GM21423 (cell line): ENCODE data around the gene PHF21B.
"Not testable (repeated sequence)": the region's sequence is repeated elsewhere in the genome, so short reads cannot be mapped to it uniquely, and the experiment has no call there.

Experiments
- ATAC-seq: cut with Tn5 transposase; IDR thresholded peaks from one replicate; pipeline ENCODE4 v1.9.1; 2021; ENCODE audit warnings: mild to moderate bottlenecking, moderate library complexity; ENCODE audit not compliant: unreplicated experiment

Gene PHF21B

GRCh38 chr22:44881624-44882023, 128.2 kb downstream of the PHF21B start:
- ATAC-seq: no peak

DNA sequence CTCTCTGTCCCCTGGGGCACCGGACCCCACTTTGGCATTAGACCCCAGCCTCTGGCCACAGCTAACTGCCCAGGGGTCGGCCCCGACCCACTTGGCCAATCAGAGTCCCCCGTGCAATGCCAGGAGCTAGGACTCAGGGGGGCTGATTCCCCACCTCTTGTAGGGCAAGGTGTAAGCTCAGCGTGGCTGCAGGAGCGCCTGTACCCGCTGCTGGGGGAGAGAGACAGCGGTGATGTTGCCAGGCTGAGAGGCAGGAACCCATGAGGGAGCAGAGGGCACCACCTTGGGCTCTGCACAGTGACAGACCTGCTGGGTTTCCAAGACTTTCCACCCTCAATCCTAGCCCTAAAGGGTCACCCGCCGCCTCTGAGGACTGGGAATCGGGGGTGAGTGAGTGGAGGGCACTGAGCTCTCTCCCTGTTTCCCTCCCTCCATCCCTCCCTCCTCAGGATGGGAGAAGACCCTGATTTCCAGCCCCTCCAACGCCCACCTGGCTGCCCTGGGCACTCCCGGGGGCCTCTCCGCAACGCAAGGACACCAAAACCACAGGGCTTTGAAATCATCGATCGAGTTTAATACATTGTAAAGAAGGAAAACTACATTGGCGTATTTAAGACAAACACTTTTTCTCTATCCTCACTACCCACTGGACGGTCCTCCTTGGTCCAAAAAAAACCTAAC, 129.1 kb downstream of the PHF21B start:
- ATAC-seq: no peak

- ATAC-seq: no peak
Observed at GRCh38 chr22:44879301-44879680, 130.5 kb downstream of the PHF21B start.

DNA sequence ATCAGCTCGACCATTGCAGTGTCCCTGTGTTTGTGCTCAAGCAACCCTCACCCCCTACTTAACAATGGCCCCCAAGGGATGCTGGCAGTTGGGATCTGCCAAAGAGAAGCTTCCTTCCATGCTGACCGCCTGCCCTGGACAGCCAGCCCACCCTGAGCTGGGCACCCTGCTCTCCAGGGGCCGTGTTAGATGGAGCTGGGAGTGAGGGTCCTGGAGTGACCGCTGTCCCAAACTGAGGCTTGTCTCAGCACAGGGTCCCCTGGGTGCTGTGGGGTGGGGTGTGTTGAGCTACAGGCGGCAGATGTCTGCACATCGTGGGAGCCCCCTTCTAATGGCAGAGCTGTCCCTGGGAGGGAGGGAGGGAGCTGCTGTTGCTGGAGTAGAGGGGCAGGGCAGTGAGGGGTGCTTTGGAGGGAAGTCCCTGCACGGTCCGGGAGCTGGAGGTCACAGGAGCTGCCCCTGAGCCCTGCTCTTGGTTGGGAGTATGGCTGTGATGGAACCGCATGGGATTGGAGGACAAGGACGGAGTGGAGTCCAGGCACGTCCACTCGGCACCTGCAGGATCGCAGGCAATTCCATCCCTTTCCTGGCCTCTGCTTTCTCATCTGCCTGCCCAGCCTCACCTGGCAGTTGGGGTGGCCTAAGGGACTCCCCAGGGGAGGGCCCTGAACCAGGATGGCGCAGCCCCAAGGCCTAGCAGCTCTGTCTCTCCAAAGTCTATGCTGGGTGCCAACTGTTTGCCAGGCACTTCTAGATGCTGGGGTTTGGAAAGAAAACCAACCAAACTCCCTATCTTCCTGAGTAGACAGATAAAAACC, 131.1 kb downstream of the PHF21B start:
- ATAC-seq: no peak

DNA sequence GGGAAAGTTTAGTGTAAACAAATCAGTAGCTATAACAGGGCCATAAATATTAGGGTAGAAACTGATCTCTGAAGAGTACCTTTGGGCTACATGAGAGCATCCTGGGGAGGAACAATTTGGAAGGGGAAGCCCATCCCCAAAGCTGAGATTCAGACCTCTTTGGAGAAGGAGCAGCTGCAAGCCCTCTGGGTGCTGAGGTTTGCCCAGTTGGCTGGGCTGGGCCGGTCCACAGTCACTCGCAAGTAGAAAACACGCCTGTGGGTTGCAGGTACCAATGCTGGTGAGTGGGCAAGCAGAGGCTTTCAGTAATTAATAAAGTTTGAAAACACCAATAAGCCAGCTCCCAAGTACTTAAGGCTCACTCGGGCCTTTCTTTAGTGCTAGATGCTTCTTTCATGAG, 132.9 kb downstream of the PHF21B start:
- no peak for ATAC-seq

GRCh38 chr22:44871782-44872181, 138.0 kb downstream of the PHF21B start:
- no peak for ATAC-seq

GRCh38 chr22:44870021-44870420, 139.8 kb downstream of the PHF21B start:
- ATAC-seq: no peak

DNA sequence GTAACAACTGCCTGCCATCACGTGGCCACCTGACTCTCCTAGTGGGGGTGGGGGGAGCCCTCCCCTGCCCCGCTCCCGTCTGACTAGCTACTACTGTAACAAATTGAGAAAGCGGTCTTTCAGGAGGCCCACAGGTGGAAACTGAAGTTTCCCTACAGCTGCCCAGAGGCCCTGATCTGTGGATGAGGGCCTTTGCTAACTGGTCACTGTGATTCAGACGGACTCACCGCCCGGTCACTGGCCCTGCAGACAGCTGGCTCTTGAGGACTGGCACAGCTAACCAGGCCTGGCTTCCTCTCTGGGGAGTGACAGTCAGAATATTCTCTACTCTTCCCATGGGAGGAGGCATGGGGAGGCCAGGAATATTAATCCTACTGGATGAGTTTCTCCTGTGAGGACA, 140.6 kb downstream of the PHF21B start:
- no peak for ATAC-seq

GRCh38 chr22:44865193-44866057, 144.4 kb downstream of the PHF21B start:
- ATAC-seq: no peak

DNA sequence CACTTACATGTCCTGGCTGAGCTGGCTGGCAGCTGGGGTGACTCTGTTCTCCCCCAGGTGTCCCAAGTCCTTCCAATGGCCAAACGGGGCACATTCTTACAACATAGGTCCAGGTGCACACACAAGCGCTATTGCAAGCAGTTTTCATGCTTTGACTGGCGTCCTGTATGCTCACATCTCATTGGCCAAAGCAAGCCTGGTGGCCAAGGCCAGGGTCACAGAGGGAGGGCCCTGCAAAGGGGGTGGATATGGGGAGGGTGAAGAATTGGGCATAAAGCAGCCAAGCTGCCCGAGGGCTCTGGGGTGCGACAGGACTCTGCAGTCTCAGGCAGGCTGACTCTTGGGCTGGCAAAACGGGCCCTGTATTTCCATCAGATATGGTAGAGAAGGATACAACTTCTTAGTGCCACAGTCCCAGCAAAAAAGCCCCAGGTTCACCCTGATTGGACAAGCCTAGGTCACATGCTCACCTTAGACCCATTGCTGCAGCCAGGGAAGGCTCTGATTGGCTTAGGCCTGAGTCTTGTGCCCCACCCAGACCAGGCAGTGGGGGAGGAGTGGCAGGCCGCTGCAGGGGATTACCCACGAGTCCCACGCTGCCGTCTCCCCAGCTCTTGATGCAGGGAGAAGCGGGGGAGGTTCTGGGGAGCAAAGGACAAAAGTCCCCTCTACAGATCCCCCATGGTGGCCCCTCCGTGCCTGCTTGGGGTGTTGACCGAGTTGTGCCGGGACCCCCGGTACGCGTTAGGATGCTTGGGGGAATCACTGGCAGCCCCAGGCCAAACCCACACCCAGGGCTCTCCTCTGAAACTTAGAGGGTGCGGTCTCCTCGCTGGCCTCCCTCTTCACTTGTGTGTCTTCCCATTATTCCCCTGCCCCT, 146.6 kb downstream of the PHF21B start:
- ATAC-seq: no peak

DNA sequence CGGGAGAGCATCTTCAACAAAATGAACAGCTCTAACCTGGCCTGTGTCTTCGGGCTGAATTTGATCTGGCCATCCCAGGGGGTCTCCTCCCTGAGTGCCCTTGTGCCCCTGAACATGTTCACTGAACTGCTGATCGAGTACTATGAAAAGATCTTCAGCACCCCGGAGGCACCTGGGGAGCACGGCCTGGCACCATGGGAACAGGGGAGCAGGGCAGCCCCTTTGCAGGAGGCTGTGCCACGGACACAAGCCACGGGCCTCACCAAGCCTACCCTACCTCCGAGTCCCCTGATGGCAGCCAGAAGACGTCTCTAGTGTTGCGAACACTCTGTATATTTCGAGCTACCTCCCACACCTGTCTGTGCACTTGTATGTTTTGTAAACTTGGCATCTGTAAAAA, 147.5 kb downstream of the PHF21B start:
- no peak for ATAC-seq

GRCh38 chr22:44861245-44861644, 148.6 kb downstream of the PHF21B start:
- ATAC-seq: no peak

- ATAC-seq: no peak
Observed at GRCh38 chr22:44860311-44860710, 149.5 kb downstream of the PHF21B start.

DNA sequence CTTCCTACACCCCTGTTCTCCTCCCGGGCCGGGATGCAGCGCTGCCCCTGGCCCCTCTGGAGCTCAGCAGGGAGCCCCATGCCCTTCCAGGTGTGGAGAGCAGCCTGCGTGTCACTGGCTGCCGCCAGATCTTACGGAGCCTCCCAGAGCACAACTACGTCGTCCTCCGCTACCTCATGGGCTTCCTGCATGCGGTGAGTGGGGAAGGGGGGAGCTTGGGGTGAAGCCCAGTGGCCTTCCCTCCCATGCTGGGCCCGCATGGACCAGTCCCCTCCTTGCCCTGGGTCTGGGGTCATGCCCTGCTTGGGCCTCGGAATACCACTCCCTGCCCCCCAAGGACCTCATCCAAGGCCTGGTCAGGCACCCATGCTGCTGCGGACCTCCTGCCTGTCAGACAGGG, 150.2 kb downstream of the PHF21B start:
- ATAC-seq: no peak

GRCh38 chr22:44858819-44859218, 151.0 kb downstream of the PHF21B start:
- not testable (repeated sequence) for ATAC-seq

GRCh38 chr22:44855855-44856254, 153.9 kb downstream of the PHF21B start:
- no peak for ATAC-seq

DNA sequence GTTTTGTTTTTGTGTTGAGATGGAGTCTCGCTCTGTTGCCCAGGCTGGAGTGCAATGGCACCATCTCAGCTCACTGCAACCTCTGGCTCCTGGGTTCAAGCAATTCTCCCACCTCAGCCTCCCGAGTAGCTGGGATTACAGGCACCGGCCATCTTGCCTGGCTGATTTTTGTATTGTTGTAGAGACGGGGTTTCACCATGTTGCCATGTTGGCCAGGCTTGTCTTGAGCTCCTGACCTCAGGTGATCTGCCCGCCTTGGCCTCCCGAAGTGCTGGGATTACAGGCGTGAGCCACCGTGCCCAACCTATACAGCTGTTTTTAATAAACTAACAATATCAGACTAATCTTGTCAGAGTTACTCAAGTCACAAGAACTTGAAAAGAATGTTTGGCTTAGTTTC, 155.2 kb downstream of the PHF21B start:
- not testable (repeated sequence) for ATAC-seq

DNA sequence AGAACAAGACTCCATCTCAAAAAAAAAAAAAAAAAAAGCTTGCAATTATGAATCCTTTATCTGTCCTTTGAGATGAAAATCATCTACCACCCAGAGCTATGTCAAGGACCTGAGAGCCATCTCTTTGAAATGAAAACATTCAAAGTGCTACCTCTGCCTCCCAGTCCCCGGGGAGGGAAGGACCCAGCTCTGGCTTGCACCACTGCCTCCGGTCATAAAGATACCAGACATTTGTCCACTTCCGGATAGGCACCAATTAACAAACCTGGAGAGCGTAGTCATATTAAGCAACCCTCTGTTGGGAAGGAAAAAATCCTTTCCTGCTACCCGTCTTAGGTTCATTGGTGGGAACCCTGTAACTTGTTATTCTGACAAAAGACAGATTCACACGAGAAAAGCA, 158.9 kb downstream of the PHF21B start:
- ATAC-seq: no peak

GRCh38 chr22:44848791-44849420, 160.9 kb downstream of the PHF21B start:
- no peak for ATAC-seq

DNA sequence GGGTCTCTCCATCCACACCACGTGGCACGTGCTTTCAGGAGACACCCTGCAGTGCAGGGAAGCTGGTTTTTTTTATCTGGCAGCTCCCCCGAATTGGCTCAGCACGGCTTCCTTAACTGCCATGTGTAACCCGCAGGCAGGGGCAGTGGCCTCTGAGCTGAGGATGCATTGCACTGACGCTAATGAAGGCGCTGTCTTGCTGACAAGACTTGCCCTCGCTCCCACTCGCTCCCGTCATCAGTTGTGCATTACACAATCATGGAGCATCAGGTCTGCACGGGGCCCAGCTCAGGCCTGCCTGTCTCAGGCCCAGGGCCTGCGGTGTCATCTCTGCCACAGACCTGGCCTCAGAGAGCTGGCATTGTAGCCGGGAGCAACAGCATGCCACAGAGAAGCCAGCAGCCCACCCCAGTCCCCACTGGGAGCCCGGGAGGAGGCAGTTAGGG, 161.5 kb downstream of the PHF21B start:
- ATAC-seq: no peak
